ENCODE data around the gene KLHDC3.

The KLHDC3 gene

DNA sequence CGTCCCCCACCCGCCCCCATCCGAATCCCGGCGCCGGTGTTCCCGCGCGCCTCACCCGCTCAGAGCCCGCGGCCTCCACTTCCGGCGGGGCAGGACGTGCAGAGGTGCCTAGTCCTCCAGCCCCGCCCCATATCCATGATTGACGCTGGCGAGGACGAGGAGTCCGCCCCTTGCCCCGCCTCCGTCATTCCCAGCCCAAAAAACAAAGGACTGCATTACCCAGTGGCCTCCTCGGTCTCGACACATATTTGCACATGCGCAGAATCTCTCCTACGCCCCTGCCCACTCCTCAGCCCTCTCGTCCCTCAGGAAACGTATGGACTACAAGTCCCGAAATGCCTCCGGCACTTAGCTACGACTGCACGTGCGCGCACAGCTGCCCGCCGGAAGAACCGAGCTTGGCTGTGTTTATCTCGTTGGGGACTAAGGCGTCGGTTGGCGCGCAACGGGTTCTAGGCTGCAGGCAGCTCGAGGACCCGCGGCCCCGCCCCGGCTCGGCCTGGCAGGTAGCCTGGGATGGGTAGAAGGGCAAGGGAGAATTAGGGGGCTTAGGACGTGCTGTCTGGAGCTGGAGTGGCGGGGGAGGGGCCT is at the start of gene KLHDC3, which contains the start of gene MEA1:
TSS of gene KLHDC3 (plus strand) at position 407 of the 591 bp plus-strand sequence. CDS start 2,944 bp downstream, outside the sequence.
TSS of gene MEA1 (minus strand) at position 104 of the 591 bp plus-strand sequence. CDS start 133 bp downstream, outside the sequence.
- peak within 1 kb of the TSS; percentile 91 for H3K4me3 ChIP-seq (ENCODE audit: low read depth, low read length)

GRCh38 chr6:42966571-42966970 is 47.5 kb upstream of the KLHDC3 start:
- H3K4me3 ChIP-seq (ENCODE audit: low read depth, low read length): no peak overlapping the region

- H3K4me3 ChIP-seq (ENCODE audit: low read depth, low read length): no peak overlapping the region
These were observed 46.8 kb upstream of the KLHDC3 start for GRCh38 chr6:42967228-42967627.

DNA sequence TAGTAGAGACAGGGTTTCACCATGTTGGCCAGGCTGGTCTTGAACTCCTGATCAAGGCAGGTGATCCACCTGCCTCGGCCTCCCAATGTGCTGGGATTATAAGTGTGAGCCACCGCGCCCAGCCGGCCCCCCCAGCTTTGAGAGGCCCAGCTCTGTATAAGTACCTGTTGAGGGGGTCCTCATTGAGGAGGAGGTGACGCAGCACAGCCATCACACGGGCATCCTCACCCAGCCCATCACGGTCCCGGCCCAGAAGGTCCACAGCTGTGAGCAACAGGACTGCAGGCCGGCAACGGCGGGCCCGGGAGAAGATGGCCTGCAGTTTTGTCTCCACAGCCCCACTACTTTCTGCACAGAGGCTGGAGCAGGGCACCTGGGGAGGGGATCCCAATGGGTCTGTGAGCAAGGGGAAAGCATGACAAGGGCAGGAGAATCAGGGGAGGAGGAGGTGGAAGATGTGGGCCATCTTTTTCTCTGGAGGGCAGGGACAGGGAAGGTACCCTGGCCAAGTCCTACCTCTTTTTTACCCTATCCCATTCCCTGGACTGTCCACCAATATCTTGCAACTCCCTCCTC is 45.8 kb upstream of the KLHDC3 start:
- no peak overlapping the region for H3K4me3 ChIP-seq (ENCODE audit: low read depth, low read length)

DNA sequence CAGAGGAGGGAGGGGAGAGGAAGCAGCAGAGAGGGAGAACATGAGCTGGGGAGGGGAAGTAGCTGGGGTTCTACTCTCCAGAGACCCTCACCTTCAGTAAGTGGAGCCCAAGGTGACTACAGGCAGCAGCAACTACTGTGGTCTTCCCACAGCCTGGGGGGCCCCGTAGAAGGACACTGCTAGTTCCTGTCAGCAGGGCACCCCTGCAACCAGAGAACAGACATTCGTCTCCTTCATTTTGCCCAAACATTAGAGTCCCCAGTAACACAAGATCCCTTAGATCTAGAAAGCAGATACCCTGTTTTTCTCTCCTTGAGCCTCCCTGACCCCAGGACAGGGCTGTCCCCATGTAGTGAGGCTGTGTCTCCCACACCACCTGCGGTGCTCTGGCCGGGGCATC is 45.3 kb upstream of the KLHDC3 start:
- H3K4me3 ChIP-seq (ENCODE audit: low read depth, low read length): no peak overlapping the region

DNA sequence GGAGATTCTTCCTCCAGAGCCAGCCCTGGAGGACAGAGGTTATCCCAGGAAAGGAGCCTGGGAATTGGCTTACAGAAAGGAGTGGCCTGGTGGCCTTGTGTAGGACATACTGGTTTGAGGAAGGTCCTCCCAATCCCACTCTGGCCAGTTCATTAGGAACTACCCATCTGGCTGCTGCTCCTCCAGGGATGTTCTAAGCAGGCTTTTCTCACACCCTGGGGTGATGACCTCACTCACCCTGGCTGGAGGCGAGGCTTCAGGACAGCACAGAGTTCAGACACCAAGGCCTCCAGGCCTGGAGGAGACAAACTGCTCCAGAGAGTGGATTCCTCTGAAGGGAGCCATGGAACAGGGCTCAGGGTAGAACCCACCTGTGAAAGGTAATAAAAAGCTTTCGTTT is 44.6 kb upstream of the KLHDC3 start:
- no peak overlapping the region for H3K4me3 ChIP-seq (ENCODE audit: low read depth, low read length)

DNA sequence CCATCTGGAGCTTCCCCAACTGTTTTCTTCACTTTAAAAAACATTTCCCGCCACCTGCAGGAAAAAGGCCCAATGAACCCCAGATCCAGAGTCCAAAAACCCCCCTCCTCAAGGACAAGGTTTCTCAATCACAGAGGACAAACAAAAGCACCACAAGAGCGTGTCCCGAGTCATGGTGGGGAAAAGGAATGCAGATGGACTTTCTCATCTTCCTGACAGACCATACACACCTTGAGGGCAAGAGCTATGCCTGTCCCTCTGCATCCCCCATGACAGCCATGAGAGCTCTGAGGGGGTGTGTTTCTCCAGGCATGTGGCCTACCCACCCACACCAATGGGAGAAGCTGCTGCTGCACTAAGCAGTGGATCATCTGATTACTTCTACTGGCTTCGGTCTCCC is 44.1 kb upstream of the KLHDC3 start:
- no peak overlapping the region for H3K4me3 ChIP-seq (ENCODE audit: low read depth, low read length)

GRCh38 chr6:42970871-42971612 is 43.0 kb upstream of the KLHDC3 start:
- H3K4me3 ChIP-seq (ENCODE audit: low read depth, low read length): no peak overlapping the region

- H3K4me3 ChIP-seq (ENCODE audit: low read depth, low read length): no peak overlapping the region
These were observed 42.2 kb upstream of the KLHDC3 start for GRCh38 chr6:42971746-42972327.

GRCh38 chr6:42973926-42974325 is 40.1 kb upstream of the KLHDC3 start:
- H3K4me3 ChIP-seq (ENCODE audit: low read depth, low read length): no peak overlapping the region

- H3K4me3 ChIP-seq (ENCODE audit: low read depth, low read length): no peak overlapping the region
These were observed 39.0 kb upstream of the KLHDC3 start for GRCh38 chr6:42974919-42975505.

GRCh38 chr6:42978487-42978838 is 35.6 kb upstream of the KLHDC3 start:
- peak overlapping the region; percentile 70 for H3K4me3 ChIP-seq (ENCODE audit: low read depth, low read length)

GRCh38 chr6:42978839-42979522 is 35.1 kb upstream of the KLHDC3 start, which contains the start of gene PEX6:
Gene PEX6 (minus strand): TSS chr6:42979181. CDS start chr6:42979150, 31 bp downstream.
- peak within 1 kb of the TSS; percentile 70 for H3K4me3 ChIP-seq (ENCODE audit: low read depth, low read length)

GRCh38 chr6:42979523-42980177 is 34.4 kb upstream of the KLHDC3 start:
- H3K4me3 ChIP-seq (ENCODE audit: low read depth, low read length): peak overlapping the region; percentile 70

DNA sequence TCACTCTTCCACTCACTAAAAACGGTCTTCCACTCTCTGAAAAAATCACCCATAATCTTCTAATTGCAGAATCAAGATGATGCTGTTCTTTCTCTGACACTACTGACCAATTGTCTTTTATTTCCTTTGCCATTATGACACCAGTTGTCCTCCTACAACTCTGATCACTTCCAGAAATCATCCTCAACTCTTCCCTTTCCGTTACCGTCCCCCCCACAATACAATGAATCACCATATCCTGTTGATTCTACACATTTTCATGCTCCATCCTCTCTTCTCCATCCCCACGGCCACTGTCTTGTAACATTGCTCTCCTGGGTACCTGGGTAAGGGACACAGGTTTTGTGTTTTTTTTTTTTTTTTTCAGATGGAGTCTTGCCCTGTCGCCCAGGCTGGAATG is 32.2 kb upstream of the KLHDC3 start:
- H3K4me3 ChIP-seq (ENCODE audit: low read depth, low read length): no peak overlapping the region

DNA sequence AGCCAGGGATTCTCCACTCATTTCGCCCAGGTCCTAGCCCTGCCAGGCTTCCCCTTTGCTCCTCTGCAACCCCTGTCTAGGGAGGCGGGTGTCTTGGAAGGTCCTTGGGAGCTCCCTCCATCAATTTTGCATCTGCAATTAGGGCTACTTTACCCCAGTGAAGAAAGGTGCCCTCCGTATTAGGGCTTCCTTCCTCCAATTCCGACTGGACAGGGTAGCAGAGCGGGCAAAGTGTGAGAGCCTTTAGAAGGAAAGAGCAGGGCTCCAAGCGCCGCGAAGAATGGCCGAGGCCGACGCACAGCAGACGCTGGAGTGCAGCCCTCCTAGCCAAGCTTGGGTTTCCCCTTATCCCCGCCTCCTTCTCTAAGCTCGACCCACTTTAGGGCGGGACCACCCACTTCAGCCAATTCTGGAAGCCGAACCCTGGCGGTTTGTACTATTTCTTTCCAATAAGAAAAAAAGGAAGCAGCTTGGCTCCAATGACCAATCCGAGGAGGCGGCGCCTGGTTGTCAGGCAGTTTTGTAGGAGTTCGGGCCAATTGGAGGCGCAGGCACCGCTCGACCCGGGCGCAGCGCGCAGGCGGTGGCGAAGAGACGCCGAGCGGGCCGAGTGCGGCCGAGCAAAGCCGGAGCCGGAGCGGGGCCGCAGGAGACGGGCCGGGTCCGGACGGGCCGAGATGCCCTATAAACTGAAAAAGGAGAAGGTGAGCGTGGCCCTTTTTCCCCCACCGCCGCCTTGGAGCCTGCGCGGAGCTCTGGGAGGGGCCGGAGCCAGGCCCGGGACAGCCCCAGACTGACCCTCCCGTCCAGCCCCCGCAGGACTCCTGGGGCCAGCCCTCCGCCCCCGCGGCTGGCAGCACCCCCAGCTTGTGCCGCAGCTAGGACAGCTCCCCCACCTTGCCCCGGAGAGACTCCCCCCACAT is 29.8 kb upstream of the KLHDC3 start, which contains the start of gene PPP2R5D:
TSS of gene PPP2R5D (plus strand) at position 570 of the 923 bp plus-strand sequence. CDS start at position 678, 108 bp downstream.
- H3K4me3 ChIP-seq (ENCODE audit: low read depth, low read length): peak within 1 kb of the TSS; percentile 75

GRCh38 chr6:42984924-42985475 is 29.0 kb upstream of the KLHDC3 start:
- H3K4me3 ChIP-seq (ENCODE audit: low read depth, low read length): peak overlapping the region; percentile 75

- no peak overlapping the region for H3K4me3 ChIP-seq (ENCODE audit: low read depth, low read length)
These were observed 26.3 kb upstream of the KLHDC3 start for GRCh38 chr6:42987533-42988451.
